Articular chondrocyte of knee joint (primary cell): ENCODE measurements around the gene HECA. TPM values are rescaled to one million over a fixed set of nuclear protein-coding genes. Genes with fewer than 3 reads are reported as not detected.

ENCODE experiments used
- total RNA-seq: library from RNA; depleted of rRNA; stranded (reverse); fragments of >200 nt; gene quantifications from 2 replicates; pipeline ENCODE4 v1.2.3, GENCODE V29; 2012

Gene HECA
- total RNA-seq, result 36.3 and 41.5 TPM in 2 replicates

GRCh38 chr6:139134817-139135577 is at the start of gene HECA:
Gene HECA, plus strand, starts transcription at chr6:139135080. Its CDS starts 317 bp downstream, at chr6:139135397.

Other genes with a start within 250 kb of the HECA start
- 32.3 and 33.1 TPM in 2 replicates for gene REPS1, start 146.8 kb upstream of the HECA start, total RNA-seq
- 46.0 and 50.2 TPM in 2 replicates for gene ABRACL, start 106.3 kb upstream of the HECA start, total RNA-seq
- under 0.01 and 1.1 TPM in 2 replicates for gene TXLNB, start 156.9 kb downstream of the HECA start, total RNA-seq
- 336 and 438 TPM in 2 replicates for gene CITED2, start 239.6 kb downstream of the HECA start, total RNA-seq